Mammary epithelial cell (primary cell): Measurements from ENCODE around the gene ADGRD2.

Experiments used
- CTCF ChIP-seq, 2 donors: IDR thresholded peaks in 1 of 2; conservative IDR thresholded peaks in 1 of 2; 2 replicates each; pipeline ENCODE4 v1.5.1; 2011 to 2012; ENCODE audit warnings: inconsistent platforms in 2 of 2, low read length in 2 of 2, mild to moderate bottlenecking in 2 of 2, control low read depth in 1 of 2, low read depth in 1 of 2; ENCODE audit not compliant: insufficient read depth in 1 of 2; ENCODE audit errors: extremely low read depth in 1 of 2
- EZH2 ChIP-seq: IDR thresholded peaks from 2 replicates; pipeline ENCODE4 v1.6.1; 2012; ENCODE audit warnings: low read length, inconsistent platforms, borderline replicate concordance

- TF ChIP-seq CTCF (conservative IDR thresholded peaks at IDR 0.05 in 1 of 2, IDR thresholded peaks at IDR 0.05 in 1 of 2; ENCODE audit: extremely low read depth in 1 of 2, insufficient read depth in 1 of 2, low read depth in 1 of 2, low read length in 2 of 2): no peak
- no peak for TF ChIP-seq EZH2
Measured at GRCh38 chr9:124514874-124515273, 64.6 kb downstream of the ADGRD2 start.
